H9 (cell line): Measurements from ENCODE around the gene PIANP. TPM values are rescaled to one million over a fixed set of nuclear protein-coding genes. Genes with fewer than 3 reads are reported as not detected.
"Not testable (repeated sequence)": the region's sequence is repeated elsewhere in the genome, so short reads cannot be mapped to it uniquely, and the experiment has no call there.

Experiments used
- DNase-seq: peaks from one replicate; pipeline ENCODE4 v3.0.0-alpha.2; 2017
- H2AFZ ChIP-seq: one replicate; pipeline ENCODE4 v1.6.1; 2013; ENCODE audit warnings: mild to moderate bottlenecking, low read length, control low read depth, moderate library complexity
- H2AK5ac ChIP-seq: 2 replicates; pipeline ENCODE4 v1.6.1; 2013; ENCODE audit warnings: low read length, control low read depth, mixed read lengths; ENCODE audit not compliant: insufficient read length
- H2BK120ac ChIP-seq: one replicate; pipeline ENCODE4 v1.6.1; 2013; ENCODE audit warnings: low read depth, mild to moderate bottlenecking, low read length, control low read depth, inconsistent platforms; ENCODE audit not compliant: poor library complexity, severe bottlenecking
- H2BK12ac ChIP-seq: 2 replicates; pipeline ENCODE4 v1.6.1; 2013; ENCODE audit warnings: low read length, control low read depth, mixed read lengths, low read depth; ENCODE audit not compliant: insufficient read length
- H2BK15ac ChIP-seq: 2 replicates; pipeline ENCODE4 v1.6.1; 2013; ENCODE audit warnings: low read depth, low read length, control low read depth
- H2BK20ac ChIP-seq: one replicate; pipeline ENCODE4 v1.6.1; 2013; ENCODE audit warnings: low read depth, mild to moderate bottlenecking, low read length, control low read depth, inconsistent platforms; ENCODE audit not compliant: poor library complexity, severe bottlenecking
- H2BK5ac ChIP-seq: 2 replicates; pipeline ENCODE4 v1.6.1; 2013; ENCODE audit warnings: low read length, control low read depth, mixed read lengths; ENCODE audit not compliant: insufficient read length
- H3K14ac ChIP-seq: 2 replicates; pipeline ENCODE4 v1.6.1; 2013; ENCODE audit warnings: low read length, control low read depth; ENCODE audit not compliant: insufficient read depth
- H3K18ac ChIP-seq: 2 replicates; pipeline ENCODE4 v1.6.1; 2013; ENCODE audit warnings: low read depth, mild to moderate bottlenecking, mixed read lengths, low read length, control low read depth; ENCODE audit not compliant: insufficient read length
- H3K23ac ChIP-seq: 2 replicates; pipeline ENCODE4 v1.6.1; 2013; ENCODE audit warnings: low read length, control low read depth, mixed read lengths, low read depth; ENCODE audit not compliant: insufficient read length
- H3K23me2 ChIP-seq: 2 replicates; pipeline ENCODE4 v1.6.1; 2013; ENCODE audit warnings: low read depth, mild to moderate bottlenecking, mixed read lengths, low read length, control low read depth; ENCODE audit not compliant: insufficient read length, poor library complexity, severe bottlenecking
- H3K27ac ChIP-seq: 2 replicates; pipeline ENCODE4 v1.5.1; 2013; ENCODE audit warnings: low read length, control low read depth, mixed read lengths, low read depth; ENCODE audit not compliant: insufficient read length
- H3K27me3 ChIP-seq: 2 replicates; pipeline ENCODE4 v1.6.1; 2013; ENCODE audit warnings: low read length, control low read depth, inconsistent platforms; ENCODE audit not compliant: insufficient read depth
- H3K4ac ChIP-seq: 2 replicates; pipeline ENCODE4 v1.6.1; 2013; ENCODE audit warnings: low read depth, mild to moderate bottlenecking, control low read depth, inconsistent platforms, low read length, moderate library complexity
- H3K4me1 ChIP-seq: 2 replicates; pipeline ENCODE4 v1.6.1; 2013; ENCODE audit warnings: low read length, control low read depth, inconsistent platforms; ENCODE audit not compliant: insufficient read depth
- H3K4me2 ChIP-seq: 2 replicates; pipeline ENCODE4 v1.6.1; 2013; ENCODE audit warnings: low read length, control low read depth, mixed read lengths; ENCODE audit not compliant: insufficient read length, insufficient read depth
- H3K56ac ChIP-seq: 2 replicates; pipeline ENCODE4 v1.6.1; 2013; ENCODE audit warnings: low read depth, mild to moderate bottlenecking, mixed read lengths, low read length, control low read depth; ENCODE audit not compliant: insufficient read length
- H3K79me1 ChIP-seq: 2 replicates; pipeline ENCODE4 v1.6.1; 2013; ENCODE audit warnings: low read depth, mild to moderate bottlenecking, moderate library complexity, low read length, control low read depth, inconsistent platforms; ENCODE audit not compliant: insufficient read depth, poor library complexity, severe bottlenecking
- H3K79me2 ChIP-seq: 2 replicates; pipeline ENCODE4 v1.6.1; 2013; ENCODE audit warnings: low read length, control low read depth, inconsistent platforms; ENCODE audit not compliant: insufficient read depth
- H3K9ac ChIP-seq: 2 replicates; pipeline ENCODE4 v1.6.1; 2013; ENCODE audit warnings: low read length, control low read depth, mixed read lengths; ENCODE audit not compliant: insufficient read length; ENCODE audit errors: extremely low read depth
- H3K9me3 ChIP-seq: one replicate; pipeline ENCODE4 v1.6.1; 2013; ENCODE audit warnings: low read depth, low read length, inconsistent platforms; ENCODE audit not compliant: control insufficient read depth
- H3T11ph ChIP-seq: one replicate; pipeline ENCODE4 v1.6.1; 2013; ENCODE audit warnings: mild to moderate bottlenecking, low read length, control low read depth, inconsistent platforms
- H4K20me1 ChIP-seq: one replicate; pipeline ENCODE4 v1.6.1; 2013; ENCODE audit not compliant: control insufficient read depth, insufficient read length, insufficient read depth
- H4K5ac ChIP-seq: 2 replicates; pipeline ENCODE4 v1.6.1; 2013; ENCODE audit warnings: low read depth, mild to moderate bottlenecking, mixed read lengths, low read length, control low read depth; ENCODE audit not compliant: insufficient read length
- H4K8ac ChIP-seq: replicated peaks from 2 replicates; pipeline ENCODE4 v1.6.1; 2013; ENCODE audit warnings: low read length, control low read depth, mixed read lengths, low read depth; ENCODE audit not compliant: insufficient read length
- H4K91ac ChIP-seq: 2 replicates; pipeline ENCODE4 v1.6.1; 2013; ENCODE audit warnings: low read depth, mild to moderate bottlenecking, moderate library complexity, mixed read lengths, low read length, control low read depth; ENCODE audit not compliant: insufficient read length
- H3K27ac Mint-ChIP-seq, 3 experiments: 2 replicates in 2 of 3; 3 replicates in 1 of 3; pipeline ENCODE4 v1.8.0; 2020 to 2021; ENCODE audit warnings: mixed read lengths in 3 of 3, mild to moderate bottlenecking in 1 of 3, moderate library complexity in 1 of 3
- H3K27me3 Mint-ChIP-seq: 2 replicates; pipeline ENCODE4 v1.8.0; 2021; ENCODE audit warnings: low read depth, mild to moderate bottlenecking, moderate library complexity, mixed read lengths
- H3K36me3 Mint-ChIP-seq, 3 experiments: 2 replicates in 2 of 3; 3 replicates in 1 of 3; pipeline ENCODE4 v1.8.0; 2020 to 2021; ENCODE audit warnings: low read depth in 3 of 3, mixed read lengths in 3 of 3; ENCODE audit not compliant: insufficient read depth in 1 of 3
- H3K4me1 Mint-ChIP-seq, 2 experiments: 2 replicates each; pipeline ENCODE4 v1.8.0; 2020; ENCODE audit warnings: mixed read lengths in 2 of 2
- H3K4me3 Mint-ChIP-seq, 2 experiments: 2 replicates in 1 of 2; 3 replicates in 1 of 2; pipeline ENCODE4 v1.8.0; 2020 to 2021; ENCODE audit warnings: mild to moderate bottlenecking in 2 of 2, mixed read lengths in 2 of 2, moderate library complexity in 1 of 2
- H3K9me3 Mint-ChIP-seq, 2 experiments: 2 replicates in 1 of 2; 3 replicates in 1 of 2; pipeline ENCODE4 v1.8.0; 2020; ENCODE audit warnings: mild to moderate bottlenecking in 2 of 2, mixed read lengths in 2 of 2, moderate library complexity in 1 of 2
- CTCF ChIP-seq: fragments of 200-600 bp; sonication (generic); conservative IDR thresholded peaks from 3 replicates; pipeline ENCODE4 v1.8.0; 2021; ENCODE audit warnings: antibody characterized with exemption, mild to moderate bottlenecking
- WGBS: extraction: QIAGEN DNeasy Blood & Tissue Kit; methylation state at CpG from one replicate; pipeline ENCODE4 v1.1.7; 2013; ENCODE audit warnings: missing lambda C conversion rate, low lambda C conversion rate, mixed read lengths; ENCODE audit not compliant: insufficient read length; ENCODE audit errors: extremely low coverage; 5-methylcytosine and 5-hydroxymethylcytosine counted together
- total RNA-seq: library from RNA; stranded (reverse); gene quantifications from 2 replicates; pipeline ENCODE4 v1.2.1, GENCODE V29; 2021

PIANP gene
- total RNA-seq, 1 experiment from 2014 or later: 6.6 TPM

- Histone ChIP-seq H3K79me1 (no peaks in the 10 kb centered on the region), H3T11ph (no peak overlapping the region), H3K4ac (no peak overlapping the region), H3K27ac (no peak overlapping the region), H2AK5ac (no peak overlapping the region), H3K18ac (no peak overlapping the region), H3K9me3 (no peaks in the 10 kb centered on the region), H2BK15ac (no peak overlapping the region), H3K23ac (no peak overlapping the region), H3K4me2 (no peak overlapping the region), H3K79me2 (no peaks in the 10 kb centered on the region), H2BK12ac (no peak overlapping the region), H3K9ac (no peak overlapping the region), H4K5ac (peak overlapping the region; percentile 75), H4K8ac (no peak overlapping the region), H3K56ac (no peak overlapping the region), H3K23me2 (no peaks in the 10 kb centered on the region), H3K14ac (no peak overlapping the region), H3K27me3 (no peaks in the 10 kb centered on the region), H2AFZ (no peak overlapping the region), H4K91ac (no peak overlapping the region), H4K20me1 (no peaks in the 10 kb centered on the region), H2BK5ac (no peak overlapping the region), H2BK20ac (no peak overlapping the region), H2BK120ac (no peak overlapping the region), H3K4me1 (no peaks in the 10 kb centered on the region)
- peaks cover 0 to 11% (median 3%) of the 10 kb centered on the region in 3 experiments; a peak in 5 of 7 replicates for H3K36me3 Mint-ChIP-seq
- no peak for DNase-seq
- peaks cover 0 to 4% of the 10 kb centered on the region in 2 experiments; a peak in 2 of 5 replicates for H3K9me3 Mint-ChIP-seq
- no peaks in the 10 kb centered on the region for H3K4me1 Mint-ChIP-seq
- WGBS: no CpG with 5 or more reads among the region's 16 CpGs
- H3K4me3 Mint-ChIP-seq: no peak overlapping the region
- peaks cover 18% of the 10 kb centered on the region for H3K27me3 Mint-ChIP-seq
- peak overlapping the region in 1 of 3 experiments; percentile 20; a peak in 1 of 7 replicates for H3K27ac Mint-ChIP-seq
- TF ChIP-seq CTCF: no peak
These were observed 8.4 kb upstream of the PIANP start for GRCh38 chr12:6708960-6709394.

GRCh38 chr12:6708351-6708750 lies 7.7 kb upstream of the PIANP start:
- H2BK15ac ChIP-seq, H3T11ph ChIP-seq, H3K9ac ChIP-seq, DNase-seq, H3K23me2 ChIP-seq, H3K56ac ChIP-seq, H3K18ac ChIP-seq, H3K79me2 ChIP-seq, H3K4me1 ChIP-seq, H2BK20ac ChIP-seq, H2BK120ac ChIP-seq, H3K4ac ChIP-seq, H2BK5ac ChIP-seq, H3K4me1 Mint-ChIP-seq, H3K14ac ChIP-seq, H3K23ac ChIP-seq, H3K79me1 ChIP-seq, H2AFZ ChIP-seq, H3K9me3 Mint-ChIP-seq, H3K4me2 ChIP-seq, H3K27me3 ChIP-seq, H3K27ac ChIP-seq, H3K9me3 ChIP-seq, H4K5ac ChIP-seq, H2BK12ac ChIP-seq, H3K4me3 Mint-ChIP-seq, H4K91ac ChIP-seq, H2AK5ac ChIP-seq, H4K20me1 ChIP-seq, H4K8ac ChIP-seq, H3K27ac Mint-ChIP-seq: not testable (repeated sequence)
- Mint-ChIP-seq H3K27me3 (peaks cover 23% of the 10 kb centered on the region), H3K36me3 (peaks cover 0 to 11% (median 3%) of the 10 kb centered on the region in 3 experiments; a peak in 5 of 7 replicates)
- no CpG with 5 or more reads among the region's 21 CpGs for WGBS
